Liver (tissue), 3 donors: Measurements from ENCODE around the gene UBAP1L.
"Not testable (repeated sequence)": the region's sequence is repeated elsewhere in the genome, so short reads cannot be mapped to it uniquely, and the experiment has no call there.

ENCODE experiments used
- FOXA2 ChIP-seq: IDR thresholded peaks from 2 replicates; pipeline ENCODE4 v1.6.1; 2016; ENCODE audit warnings: antibody characterized with exemption
- GABPA ChIP-seq, 2 donors: IDR thresholded peaks in 1 of 2; conservative IDR thresholded peaks in 1 of 2; 2 replicates each; pipeline ENCODE4 v1.6.1; 2016; ENCODE audit warnings: antibody characterized with exemption in 2 of 2, mild to moderate bottlenecking in 1 of 2, moderate library complexity in 1 of 2
- HNF4G ChIP-seq: IDR thresholded peaks from 2 replicates; pipeline ENCODE4 v1.6.1; 2016; ENCODE audit warnings: antibody characterized with exemption
- RAD21 ChIP-seq, 2 donors: IDR thresholded peaks; 2 replicates each; pipeline ENCODE4 v1.6.1; 2016; ENCODE audit warnings: antibody characterized with exemption in 2 of 2, mild to moderate bottlenecking in 2 of 2
- SP1 ChIP-seq: IDR thresholded peaks from 2 replicates; pipeline ENCODE4 v1.6.1; 2018; ENCODE audit warnings: antibody characterized with exemption, mild to moderate bottlenecking
- TAF1 ChIP-seq: conservative IDR thresholded peaks from 2 replicates; pipeline ENCODE4 v1.6.1; 2016; ENCODE audit warnings: antibody characterized with exemption, mild to moderate bottlenecking
- YY1 ChIP-seq: IDR thresholded peaks from 2 replicates; pipeline ENCODE4 v1.6.1; 2016; ENCODE audit warnings: antibody characterized with exemption, mild to moderate bottlenecking
- TF ChIP-seq, protein P1 (sequence below): fragments of 150-350 bp; IDR thresholded peaks from 2 replicates; pipeline ENCODE4 v1.5.1; 2017; ENCODE audit warnings: improper control_type of control experiment, low read depth, low read length; ENCODE audit not compliant: missing input control
- TF ChIP-seq, protein P2 (sequence below): IDR thresholded peaks from 2 replicates; pipeline ENCODE4 v1.6.1; 2016; ENCODE audit warnings: antibody characterized with exemption
- TF ChIP-seq, protein P3 (sequence below): IDR thresholded peaks from 2 replicates; pipeline ENCODE4 v1.6.1; 2016; ENCODE audit warnings: antibody characterized with exemption, mild to moderate bottlenecking
- donor health status: healthy.
- donor health status: healthy.

DNA sequence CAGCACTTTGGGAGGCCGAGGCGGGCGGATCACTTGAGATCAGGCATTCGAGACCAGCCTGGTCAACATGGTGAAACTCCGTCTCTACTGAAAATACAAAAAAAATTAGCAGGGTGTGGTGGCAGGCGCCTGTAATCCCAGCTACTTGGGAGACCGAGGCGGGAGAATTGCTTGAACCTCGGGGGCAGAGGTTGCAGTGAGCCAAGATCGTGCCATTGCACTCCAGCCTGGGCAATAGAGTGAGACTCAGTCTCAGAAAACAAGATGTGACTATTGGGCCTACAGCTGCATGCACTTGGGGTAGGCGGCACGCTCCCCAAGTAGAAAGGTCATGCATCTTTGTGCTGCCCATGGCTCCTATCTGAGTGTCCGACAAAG, 21.2 kb downstream of the UBAP1L start:
- TF ChIP-seq, protein P1, sequence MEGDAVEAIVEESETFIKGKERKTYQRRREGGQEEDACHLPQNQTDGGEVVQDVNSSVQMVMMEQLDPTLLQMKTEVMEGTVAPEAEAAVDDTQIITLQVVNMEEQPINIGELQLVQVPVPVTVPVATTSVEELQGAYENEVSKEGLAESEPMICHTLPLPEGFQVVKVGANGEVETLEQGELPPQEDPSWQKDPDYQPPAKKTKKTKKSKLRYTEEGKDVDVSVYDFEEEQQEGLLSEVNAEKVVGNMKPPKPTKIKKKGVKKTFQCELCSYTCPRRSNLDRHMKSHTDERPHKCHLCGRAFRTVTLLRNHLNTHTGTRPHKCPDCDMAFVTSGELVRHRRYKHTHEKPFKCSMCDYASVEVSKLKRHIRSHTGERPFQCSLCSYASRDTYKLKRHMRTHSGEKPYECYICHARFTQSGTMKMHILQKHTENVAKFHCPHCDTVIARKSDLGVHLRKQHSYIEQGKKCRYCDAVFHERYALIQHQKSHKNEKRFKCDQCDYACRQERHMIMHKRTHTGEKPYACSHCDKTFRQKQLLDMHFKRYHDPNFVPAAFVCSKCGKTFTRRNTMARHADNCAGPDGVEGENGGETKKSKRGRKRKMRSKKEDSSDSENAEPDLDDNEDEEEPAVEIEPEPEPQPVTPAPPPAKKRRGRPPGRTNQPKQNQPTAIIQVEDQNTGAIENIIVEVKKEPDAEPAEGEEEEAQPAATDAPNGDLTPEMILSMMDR, result not testable (repeated sequence)
- TF ChIP-seq, protein P2, sequence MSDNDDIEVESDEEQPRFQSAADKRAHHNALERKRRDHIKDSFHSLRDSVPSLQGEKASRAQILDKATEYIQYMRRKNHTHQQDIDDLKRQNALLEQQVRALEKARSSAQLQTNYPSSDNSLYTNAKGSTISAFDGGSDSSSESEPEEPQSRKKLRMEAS, result not testable (repeated sequence)
- TF ChIP-seq FOXA2; GABPA (IDR thresholded peaks at IDR 0.05 in 1 of 2, conservative IDR thresholded peaks at IDR 0.05 in 1 of 2); YY1; RAD21 (IDR thresholded peaks at IDR 0.05); HNF4G; TAF1; SP1: not testable (repeated sequence)
- TF ChIP-seq, protein P3, sequence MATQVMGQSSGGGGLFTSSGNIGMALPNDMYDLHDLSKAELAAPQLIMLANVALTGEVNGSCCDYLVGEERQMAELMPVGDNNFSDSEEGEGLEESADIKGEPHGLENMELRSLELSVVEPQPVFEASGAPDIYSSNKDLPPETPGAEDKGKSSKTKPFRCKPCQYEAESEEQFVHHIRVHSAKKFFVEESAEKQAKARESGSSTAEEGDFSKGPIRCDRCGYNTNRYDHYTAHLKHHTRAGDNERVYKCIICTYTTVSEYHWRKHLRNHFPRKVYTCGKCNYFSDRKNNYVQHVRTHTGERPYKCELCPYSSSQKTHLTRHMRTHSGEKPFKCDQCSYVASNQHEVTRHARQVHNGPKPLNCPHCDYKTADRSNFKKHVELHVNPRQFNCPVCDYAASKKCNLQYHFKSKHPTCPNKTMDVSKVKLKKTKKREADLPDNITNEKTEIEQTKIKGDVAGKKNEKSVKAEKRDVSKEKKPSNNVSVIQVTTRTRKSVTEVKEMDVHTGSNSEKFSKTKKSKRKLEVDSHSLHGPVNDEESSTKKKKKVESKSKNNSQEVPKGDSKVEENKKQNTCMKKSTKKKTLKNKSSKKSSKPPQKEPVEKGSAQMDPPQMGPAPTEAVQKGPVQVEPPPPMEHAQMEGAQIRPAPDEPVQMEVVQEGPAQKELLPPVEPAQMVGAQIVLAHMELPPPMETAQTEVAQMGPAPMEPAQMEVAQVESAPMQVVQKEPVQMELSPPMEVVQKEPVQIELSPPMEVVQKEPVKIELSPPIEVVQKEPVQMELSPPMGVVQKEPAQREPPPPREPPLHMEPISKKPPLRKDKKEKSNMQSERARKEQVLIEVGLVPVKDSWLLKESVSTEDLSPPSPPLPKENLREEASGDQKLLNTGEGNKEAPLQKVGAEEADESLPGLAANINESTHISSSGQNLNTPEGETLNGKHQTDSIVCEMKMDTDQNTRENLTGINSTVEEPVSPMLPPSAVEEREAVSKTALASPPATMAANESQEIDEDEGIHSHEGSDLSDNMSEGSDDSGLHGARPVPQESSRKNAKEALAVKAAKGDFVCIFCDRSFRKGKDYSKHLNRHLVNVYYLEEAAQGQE, result not testable (repeated sequence)
